ENCODE results near the gene MAP2K5.
A peak's percentile ranks its signal among the peaks of the same experiment; 100 is the strongest.

The MAP2K5 gene

DNA sequence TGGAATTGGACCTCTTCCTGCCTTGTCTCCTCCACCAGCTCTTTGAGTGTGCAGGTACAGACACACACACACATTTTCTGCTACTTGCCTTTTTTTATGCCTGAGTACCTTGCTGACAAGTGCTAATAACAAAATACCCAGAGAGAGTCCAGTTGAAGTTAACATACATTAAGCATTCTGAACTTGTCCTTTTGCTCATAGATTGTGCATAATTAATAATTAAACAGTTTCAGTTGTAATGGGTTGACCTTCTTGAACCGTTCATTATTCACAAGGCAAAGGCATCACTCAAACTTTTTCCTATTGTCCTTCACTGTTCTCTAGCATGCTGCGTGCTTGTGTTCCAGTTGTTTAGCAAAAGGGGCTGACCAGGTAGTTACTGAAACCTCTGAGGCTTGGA, 223.2 kb downstream of the MAP2K5 start:
- no peak for DNase-seq

DNA sequence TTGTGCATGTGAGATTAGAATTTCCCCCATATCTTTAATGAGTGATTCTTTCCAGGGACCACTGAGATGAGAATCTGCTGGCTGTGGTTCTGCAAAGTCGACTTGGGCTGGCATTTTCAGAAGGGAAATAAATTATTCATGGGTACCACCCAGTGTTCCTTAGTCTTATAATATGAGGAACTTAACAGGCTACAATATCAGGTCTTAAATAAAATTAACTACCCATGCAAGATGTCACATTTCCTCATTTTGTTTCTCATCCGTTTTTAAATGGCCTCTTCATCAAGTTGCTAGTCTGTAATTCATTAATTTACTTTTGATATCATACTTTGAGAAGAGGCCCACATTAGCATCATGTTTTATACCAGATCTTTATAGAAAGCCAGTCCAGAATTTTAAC, 224.5 kb downstream of the MAP2K5 start:
- DNase-seq: no peak

DNA sequence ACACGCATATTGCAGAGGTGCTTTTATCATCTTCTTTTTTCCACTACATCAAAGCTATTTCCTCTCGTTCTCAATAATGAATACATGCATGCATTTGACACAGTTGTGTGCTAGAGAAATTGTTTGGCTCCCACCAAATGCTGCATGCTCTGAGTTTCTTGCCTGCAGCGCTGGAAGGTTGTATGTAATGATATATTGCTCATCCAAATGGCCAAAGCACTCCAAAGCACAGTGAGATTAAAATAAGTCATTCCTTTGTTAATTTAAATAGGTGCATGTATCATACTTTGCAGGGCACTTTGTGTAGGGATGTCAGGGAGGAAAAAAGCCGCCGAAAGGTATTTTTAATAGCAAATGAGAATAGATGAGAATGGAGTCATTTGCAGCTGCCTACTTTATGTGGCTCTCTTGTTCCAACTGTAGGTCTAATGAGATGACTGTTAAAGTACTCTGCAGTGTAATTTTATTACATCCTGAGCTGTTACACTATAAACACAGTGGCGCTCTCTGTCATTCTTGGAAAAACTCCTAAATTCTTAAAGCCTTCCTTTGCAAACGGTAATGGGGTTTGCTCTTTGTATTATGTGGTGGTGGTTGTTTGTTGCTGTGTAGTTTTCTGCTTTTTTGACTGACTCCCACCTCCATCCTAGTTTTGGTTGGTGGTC, 225.9 kb downstream of the MAP2K5 start:
- DNase-seq: no peak

DNA sequence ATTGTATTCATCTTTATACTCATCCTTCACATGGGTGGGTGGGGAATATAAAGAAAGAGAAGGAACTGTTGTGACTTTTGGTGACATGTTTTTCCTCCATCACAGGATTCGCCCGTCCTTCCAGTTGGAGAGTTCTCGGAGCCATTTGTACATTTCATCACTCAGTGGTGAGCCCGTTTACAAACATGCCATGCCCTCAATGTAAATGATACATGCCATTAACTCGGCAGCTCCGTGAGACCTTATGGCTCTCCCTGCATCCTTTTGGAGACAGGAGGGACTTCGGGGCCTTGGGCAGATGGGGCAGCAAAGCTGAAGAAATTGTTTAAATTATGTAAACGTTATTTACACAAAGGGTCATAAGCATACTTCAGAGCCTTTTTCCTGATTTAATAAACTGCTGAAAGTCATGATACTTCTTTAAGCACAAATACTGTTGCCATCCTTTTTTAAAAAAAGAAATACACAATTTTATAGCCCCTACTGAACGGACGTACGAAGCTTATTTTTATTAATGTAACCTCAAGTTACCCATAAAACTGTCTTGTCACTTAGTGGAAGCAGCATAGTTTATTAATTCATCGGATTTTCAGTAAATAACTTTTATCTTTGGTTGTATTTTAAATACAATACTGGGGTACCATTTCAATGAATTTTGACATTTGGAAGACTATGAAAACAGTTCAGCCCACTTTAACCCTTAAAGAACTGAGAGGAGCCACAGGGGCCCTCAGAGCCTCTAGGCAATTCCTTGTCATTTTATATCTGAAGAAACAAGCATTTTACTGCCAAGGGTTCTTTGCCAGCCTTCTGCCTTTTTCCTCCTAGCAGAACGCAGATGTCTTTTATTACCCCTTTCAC, 227.2 kb downstream of the MAP2K5 start:
- no peak for DNase-seq

DNA sequence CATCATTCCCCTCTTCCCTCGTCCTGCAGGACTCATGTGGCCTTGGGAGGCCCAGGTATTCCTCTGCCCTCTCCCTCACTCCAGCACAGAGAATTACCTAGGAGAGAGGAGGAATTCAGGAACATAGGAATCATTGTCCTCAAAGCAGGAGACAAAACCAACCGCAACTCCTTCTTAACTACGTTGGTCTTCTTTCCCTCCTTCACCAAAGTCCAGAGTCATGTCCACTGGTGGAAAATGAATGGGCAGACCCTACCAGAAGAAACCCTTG, 227.8 kb downstream of the MAP2K5 start:
- DNase-seq: no peak

DNA sequence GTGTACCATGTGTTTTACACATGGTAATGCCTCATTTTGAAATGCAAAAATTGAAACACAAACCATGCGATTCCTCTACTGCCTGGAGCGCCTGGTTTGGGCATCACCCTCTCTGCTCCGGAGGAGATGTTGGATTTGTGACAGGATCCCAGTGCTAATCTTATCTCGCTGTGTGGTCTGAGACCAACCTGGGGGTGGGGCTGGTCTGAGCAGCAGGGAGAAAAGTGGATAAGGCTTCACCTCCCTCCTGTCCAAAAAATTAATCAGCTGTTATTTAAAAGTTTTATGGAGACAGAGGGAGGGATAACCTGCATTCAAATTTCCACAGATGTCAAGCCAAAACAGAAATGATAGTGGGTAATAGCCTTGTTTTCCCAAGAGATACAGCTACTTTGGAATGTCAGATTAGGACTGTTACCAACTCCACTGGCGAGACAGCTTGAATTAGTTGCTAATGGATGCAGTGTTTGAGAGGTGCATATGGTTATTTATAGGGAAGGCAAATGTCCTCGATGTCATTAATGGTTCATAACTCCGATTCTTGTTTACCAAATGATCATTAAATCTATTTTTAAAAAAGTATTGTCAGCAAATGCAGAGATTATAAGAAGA, 228.8 kb downstream of the MAP2K5 start:
- DNase-seq: no peak

DNA sequence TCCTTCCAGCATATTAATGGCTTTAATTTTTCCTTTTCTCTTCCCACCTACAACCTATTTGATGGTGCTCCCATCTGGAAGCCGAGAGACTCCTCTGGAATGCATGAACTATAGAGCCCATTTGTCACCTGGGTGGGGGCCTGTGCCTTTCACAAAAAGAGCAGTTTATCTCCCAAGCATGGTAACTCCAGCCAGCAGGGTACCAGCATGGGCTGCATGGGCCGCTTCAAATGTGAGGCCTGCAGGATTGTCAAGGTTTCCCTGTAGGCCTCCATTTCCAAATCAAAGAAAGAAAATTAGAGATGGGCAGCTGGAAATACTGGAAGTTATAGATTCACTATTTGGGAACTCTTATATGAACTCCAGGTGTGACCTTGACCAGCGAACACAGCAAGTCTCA, 232.1 kb downstream of the MAP2K5 start:
- DNase-seq: no peak

DNA sequence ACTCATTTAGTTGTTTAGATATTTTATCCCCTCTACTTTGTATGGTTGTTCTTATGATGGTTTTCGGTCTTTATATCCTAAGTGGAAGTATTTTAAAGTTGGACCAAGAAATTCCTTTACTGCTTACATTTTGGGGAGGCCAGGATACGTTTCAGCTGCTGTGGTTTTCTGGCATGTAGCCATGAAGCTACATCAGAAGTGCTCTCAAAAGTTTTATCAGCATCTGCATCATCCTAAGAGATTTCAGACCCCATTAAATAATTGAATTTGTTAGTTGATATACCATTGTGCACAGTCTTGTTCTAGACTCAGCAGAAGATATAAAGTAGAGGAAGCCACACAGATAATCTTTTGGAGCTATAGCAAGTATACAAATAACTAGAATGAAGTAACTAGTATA, 232.7 kb downstream of the MAP2K5 start:
- no peak for DNase-seq

DNA sequence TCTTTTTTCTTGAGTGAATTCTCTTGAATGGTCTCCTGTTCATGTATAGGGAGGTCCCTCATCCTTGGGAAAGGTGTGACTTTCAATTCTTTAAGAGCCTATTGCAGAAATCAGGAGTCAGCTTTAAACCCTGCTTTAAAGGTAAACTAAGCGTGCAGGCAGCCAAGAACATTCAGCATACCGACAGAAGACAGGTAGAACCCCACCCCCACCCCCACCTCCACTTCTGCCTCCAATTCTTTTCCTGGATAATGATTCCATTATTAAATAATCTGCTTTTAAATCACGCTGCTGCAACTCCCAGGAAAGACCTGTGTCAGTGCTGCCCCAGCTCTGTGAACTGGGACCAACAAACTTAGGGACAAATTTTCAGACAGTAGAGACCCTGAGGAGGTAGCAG, 233.5 kb downstream of the MAP2K5 start:
- DNase-seq: no peak

DNA sequence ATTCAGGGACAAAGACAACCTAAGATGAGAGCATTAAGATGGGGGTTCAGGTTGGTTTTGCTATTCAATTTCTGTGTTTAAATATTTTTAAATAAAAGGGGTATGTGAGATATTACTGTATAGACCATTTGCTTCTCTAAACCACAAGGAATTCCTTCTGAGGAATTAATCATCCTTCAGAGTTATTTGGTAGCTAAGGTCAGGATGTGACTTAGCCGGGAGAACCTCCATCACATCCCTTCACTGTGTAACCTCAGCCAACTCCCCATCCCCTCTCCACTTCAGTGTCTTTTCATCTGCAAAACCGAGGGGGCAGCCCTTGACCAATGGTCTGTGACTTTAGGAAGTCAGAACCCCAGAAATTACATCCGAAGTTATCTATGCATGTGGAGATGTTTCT, 234.1 kb downstream of the MAP2K5 start:
- DNase-seq: peak; percentile 60

DNA sequence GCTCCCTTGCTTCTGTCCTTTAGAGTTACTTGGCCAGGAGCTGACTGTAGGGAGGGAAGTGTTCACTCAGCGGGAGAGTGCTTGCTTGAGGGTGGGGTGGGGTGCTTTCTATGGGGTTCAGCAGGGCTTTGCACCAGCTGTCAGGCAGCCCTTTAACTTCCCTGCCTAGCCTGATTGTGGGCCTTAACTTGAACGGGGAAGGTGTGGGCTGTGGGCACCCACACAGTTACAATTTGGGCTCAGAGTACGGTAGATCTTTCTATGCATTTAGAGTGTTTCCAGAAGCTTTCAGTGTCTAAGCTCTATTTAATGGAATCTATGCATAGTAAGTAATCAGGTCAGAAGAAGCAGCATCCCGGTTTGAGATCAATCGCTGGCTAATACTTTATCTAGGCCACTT, 234.6 kb downstream of the MAP2K5 start:
- no peak for DNase-seq

DNA sequence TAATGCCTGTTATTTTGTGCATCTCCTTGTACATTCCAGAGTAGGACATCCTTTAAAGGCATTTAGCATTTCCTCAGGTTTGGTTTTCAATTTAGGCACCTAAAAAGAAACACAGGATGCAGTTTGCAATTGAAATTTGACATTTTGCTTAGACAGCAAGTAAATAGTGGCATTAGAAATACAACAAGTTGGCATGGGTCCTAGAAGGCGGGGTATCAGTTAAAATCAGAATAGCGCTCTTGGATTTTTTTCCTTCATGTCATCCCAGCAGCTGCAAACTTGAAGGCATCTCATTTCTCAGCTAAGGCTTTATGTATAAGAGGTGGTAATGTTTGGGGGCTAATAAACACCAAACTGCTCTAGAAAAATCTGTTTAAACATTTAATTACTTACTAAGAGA, 235.3 kb downstream of the MAP2K5 start:
- DNase-seq: no peak

DNA sequence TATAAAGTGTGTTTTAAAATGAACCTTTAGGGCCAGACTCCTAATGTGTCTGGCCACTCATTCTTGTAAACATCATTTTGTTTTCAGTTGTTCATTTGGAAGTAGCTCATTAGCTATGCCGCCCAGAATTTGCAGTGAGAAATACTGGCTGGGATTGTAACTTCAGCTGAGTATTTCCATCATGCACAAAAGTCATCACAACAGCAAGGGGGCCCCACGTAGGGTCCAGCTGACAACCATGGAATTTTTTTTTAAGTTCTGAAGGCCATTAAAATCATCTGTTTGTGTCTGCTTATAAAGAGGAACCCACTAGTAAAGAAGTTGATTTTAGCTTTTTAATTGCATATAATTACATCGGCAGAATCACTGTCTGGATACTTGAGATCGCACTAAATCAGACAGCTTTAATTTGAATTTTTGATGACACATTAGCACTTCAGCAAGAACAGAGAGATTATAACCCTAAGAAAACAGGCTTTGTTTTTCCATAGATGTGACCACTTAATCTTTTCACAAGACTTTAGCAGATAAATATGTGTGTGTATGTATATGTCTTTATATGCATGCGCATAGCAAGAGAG, 236.6 kb downstream of the MAP2K5 start:
- no peak for DNase-seq

DNA sequence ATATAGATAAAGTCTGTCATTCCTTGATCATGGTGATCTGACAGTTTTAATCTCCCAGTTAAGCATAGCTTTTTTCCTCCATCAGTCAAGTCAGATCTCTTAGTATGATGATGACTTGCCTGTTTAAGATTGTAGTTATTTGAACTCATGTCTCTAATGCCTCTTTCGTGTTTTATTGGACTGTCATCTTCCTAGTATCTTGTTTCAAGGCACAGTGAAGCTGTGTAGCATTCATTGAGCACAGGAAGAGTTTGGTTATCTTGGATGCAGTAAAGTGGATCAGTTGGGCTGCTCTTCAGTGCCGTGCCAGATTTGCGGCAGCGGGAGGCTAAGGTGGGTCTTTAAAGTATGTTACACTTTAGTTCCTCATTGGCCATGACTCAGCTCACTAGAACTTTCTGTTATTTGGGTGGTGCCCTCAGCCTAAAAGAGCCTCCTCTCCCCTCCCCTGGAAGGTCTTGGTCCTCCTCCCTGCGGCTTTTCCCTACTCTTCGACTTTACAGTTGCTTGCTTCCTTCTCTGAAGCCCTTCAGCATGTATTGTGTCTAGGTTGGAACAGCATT, 237.1 kb downstream of the MAP2K5 start:
- DNase-seq: no peak

DNA sequence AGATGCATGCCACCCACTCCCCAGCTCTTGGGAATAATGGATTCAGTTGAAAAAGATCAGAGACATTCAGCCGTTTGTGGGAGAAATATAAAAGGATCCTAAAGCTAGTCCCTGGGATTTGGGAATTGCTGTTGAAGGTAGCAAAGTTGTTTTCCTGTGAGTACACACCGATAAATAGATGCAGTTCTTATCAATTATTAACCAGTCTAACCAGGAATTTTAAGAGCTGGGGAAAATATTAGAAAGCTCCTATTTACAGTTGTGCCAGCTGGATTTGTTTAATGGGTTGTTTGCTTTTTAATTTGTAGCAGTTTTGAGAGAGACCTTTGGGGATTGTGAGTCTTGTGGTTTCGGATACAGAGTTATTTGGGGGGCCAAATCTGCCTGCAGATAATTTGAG, 238.6 kb downstream of the MAP2K5 start:
- no peak for DNase-seq

DNA sequence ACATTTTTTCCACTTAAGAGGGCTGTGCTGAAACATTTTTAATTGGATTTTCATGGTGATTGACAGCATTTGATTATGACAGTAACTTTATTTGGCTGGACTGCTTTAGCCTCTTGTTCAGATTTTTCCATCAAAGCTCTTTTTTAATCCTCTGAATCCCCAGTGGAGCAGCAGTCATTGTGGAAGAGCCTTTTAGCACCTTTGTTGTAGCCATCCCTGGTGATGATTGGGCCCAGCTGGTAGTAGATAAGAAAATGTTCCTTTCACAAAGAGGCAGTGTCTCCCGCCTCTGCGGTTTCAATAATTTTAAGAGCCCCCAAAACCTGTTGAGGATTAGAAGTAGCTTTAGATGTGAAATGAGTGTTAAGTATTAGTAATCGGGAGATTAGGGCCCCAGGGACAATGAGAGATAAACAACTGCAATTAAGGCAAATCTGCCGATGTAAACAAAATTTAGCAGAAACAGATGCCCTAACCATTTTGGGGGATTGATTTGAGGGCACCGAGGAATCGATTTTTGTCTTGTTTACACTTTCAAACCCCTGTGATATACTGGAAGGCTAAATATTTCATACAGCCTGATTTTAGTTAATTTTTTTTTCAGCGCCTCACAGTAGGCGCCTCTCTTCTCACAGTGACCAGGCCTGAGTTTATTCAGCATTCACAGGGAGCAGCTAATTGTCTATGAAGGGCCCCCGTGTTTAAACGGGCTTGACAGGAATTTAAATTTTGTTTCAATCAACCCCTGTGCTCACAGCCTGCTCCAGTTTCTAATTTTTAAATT, 239.6 kb downstream of the MAP2K5 start:
- no peak for DNase-seq

DNA sequence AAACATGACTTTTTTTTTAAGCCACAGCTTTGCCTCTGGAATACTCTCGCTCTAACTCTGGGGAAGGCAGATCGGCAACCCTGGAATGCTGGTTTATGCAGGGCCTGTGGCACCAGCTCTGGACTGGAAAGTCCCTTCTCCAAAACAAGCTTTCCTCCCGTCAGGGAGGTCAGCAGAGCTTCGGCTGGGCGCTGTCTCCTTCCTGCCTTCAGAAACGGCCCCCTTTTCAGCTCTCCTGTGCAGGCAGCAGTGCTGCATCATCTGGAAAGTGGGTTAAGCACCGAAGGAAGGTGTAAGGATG, 240.1 kb downstream of the MAP2K5 start:
- DNase-seq: no peak

DNA sequence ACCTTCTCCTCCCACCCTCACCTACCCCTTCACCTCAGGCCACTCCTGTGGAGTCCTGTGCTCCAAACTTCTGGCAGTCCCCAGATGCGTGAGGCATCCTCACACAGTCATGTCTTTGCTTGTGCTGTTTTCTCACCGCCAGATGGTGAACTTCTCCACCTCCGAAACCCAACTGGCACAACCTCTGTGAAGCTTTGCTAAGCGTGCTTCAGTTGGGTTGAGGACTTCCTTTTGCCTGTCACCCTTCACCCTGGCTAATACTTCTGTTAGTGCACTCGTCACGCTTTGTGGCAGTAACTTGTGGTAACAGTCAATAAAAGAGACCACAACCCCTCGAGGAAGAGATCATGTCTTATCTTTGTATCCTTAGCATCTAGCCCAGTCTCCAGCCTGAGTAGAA, 240.8 kb downstream of the MAP2K5 start:
- DNase-seq: no peak

DNA sequence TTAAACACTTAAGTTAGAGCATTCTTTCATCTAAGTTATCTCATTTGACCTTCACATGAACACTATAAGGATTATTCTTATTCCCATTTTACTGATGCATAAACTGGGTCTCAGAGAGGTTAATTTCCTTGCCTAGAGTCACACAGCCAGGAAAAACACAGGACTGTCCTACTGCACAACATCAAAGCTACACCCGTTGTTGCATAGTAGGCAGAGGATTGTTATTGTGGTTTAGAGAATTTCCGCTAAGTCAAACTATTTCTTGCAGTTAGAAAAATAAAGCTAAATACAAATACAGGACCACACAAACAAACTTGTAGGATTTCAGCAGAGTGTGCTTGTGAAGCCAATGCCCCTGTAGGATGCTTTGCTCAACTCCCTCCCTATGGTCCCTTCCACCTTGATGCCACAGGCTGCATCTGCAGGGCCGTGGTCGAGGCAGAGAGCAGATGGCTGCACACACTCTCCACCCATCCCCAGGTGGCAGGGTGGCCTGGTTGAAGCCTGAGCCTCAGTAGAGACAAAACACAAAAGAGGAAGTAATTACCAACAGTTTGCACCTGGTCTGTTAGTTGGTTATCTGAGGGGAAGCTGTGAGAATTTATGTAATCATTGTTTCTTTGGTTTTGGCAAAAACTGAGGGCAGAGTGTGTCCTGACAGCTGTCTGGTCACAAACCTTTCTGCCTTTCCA, 241.7 kb downstream of the MAP2K5 start:
- DNase-seq: no peak

DNA sequence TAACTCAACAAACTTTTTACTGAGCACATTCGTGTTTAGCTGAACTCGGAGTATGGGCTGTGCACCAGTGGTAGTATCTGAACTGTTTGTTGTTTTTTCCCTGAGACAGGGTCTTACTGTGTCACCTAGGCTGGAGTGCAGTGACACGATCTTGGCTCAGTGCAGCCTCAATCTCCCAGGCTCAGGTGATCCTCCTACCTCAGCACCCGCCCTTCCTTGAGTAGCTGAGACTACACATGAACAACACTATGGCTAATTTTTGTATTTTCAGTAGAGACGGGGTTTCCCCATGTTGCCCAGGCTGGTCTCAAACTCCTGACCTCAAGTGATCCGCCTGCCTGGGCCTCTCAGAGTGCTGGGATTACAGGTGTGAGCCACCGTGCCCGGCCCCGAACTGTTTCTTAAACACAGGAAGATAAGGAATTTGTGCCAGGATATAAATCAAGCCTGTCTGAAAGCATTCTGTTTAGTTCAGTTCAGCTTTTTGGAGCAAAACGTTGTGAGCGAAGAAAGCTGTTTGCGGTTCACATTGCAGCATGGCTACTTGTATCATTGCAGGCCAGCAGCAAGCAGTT, 242.4 kb downstream of the MAP2K5 start:
- no peak for DNase-seq

DNA sequence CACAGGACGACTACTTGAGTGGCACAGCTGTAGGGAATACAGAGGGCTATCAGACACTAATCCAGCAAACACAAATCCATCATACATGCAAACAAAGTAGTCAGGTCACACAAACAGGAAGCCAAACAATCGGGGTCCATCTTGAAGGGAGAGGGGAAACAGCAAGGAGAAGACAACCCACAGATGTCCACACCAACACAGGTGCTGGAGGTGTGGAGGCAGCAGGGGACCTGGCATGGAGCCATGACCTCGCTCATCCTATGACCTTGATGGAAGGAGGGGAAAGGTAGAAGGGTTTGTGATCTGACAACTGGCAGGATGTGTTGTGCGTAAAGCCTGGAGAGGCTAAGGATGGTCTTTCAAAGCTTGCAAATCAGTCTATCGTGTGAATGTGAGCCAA, 242.9 kb downstream of the MAP2K5 start:
- no peak for DNase-seq

DNA sequence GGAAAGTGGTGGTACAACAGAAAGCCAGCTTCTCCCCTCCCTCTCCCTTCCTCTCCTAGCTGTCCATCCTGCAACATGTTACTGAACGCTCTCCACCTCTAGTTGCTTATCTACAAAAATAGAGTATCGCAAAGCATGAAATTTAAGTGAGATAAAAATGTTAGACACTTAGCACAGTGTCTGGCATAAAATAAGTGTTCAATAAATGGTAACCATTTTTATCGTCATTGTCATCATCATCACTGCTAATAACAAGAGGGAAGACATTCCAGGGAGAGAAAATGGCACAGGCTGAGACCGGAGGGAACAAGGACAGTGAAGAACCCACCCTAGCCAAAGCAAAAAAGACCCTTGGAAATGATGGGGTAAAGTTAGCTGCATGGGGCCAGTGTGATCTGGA, 244.1 kb downstream of the MAP2K5 start:
- no peak for DNase-seq

Data from fibroblast of skin of back (primary cell).